ENCODE measurements around the gene COBLL1. TPM values are rescaled to one million over a fixed set of nuclear protein-coding genes. Genes with fewer than 3 reads are reported as not detected.

Gene COBLL1
- total and polyA plus RNA-seq, 11 donors = 4.0 to 36.9 (median 16.2) TPM

GRCh38 chr2:164824872-164825271 lies 16.8 kb downstream of the COBLL1 start:
- Histone ChIP-seq H3K27me3 (no peaks in the 10 kb centered on the region), H3K9me3 (no peaks in the 10 kb centered on the region), H3K36me3 (no peaks in the 10 kb centered on the region), H3K4me1 (peaks cover 0 to 46% (median 20%) of the 10 kb centered on the region in 12 donors), H3K4me3 (no peak overlapping the region), H3K27ac (no peak overlapping the region)
- TF ChIP-seq CTCF (IDR thresholded peaks at IDR 0.05) (no peak), POLR2A (IDR thresholded peaks at IDR 0.05) (no peak)
- DNase-seq = no peak
- no peak for ATAC-seq
- intact Hi-C loops (cut with DNase I) = no loop called here

GRCh38 chr2:164823126-164823525 lies 18.5 kb downstream of the COBLL1 start:
- no peak for DNase-seq
- 92 to 96% (median 95%) methylated on average over 5 of the region's 5 CpGs for whole genome bisulfite sequencing, 4 donors
- no peak for TF ChIP-seq POLR2A (IDR thresholded peaks at IDR 0.05)
- no peak for TF ChIP-seq CTCF (IDR thresholded peaks at IDR 0.05)
- Histone ChIP-seq H3K9me3 (no peaks in the 10 kb centered on the region), H3K4me3 (no peak overlapping the region), H3K27ac (no peak overlapping the region), H3K27me3 (no peaks in the 10 kb centered on the region), H3K36me3 (no peaks in the 10 kb centered on the region), H3K4me1 (peaks cover 0 to 32% (median 19%) of the 10 kb centered on the region in 12 donors)
- intact Hi-C loops (cut with DNase I) = no loop called here
- no peak for ATAC-seq

- TF ChIP-seq CTCF (IDR thresholded peaks at IDR 0.05) = no peak
- no peak for TF ChIP-seq POLR2A (IDR thresholded peaks at IDR 0.05)
- Histone ChIP-seq H3K27me3 (no peaks in the 10 kb centered on the region), H3K9me3 (no peaks in the 10 kb centered on the region), H3K4me3 (no peak overlapping the region), H3K36me3 (no peaks in the 10 kb centered on the region), H3K4me1 (peaks cover 0 to 30% (median 12%) of the 10 kb centered on the region in 12 donors), H3K27ac (no peak overlapping the region)
- 65 to 81% (median 74%) methylated on average over 4 of the region's 4 CpGs for WGBS, 4 donors
- DNase-seq = no peak
- intact Hi-C loops (cut with DNase I) = no loop called here
- no peak for ATAC-seq
Observed at GRCh38 chr2:164821338-164821737, 20.3 kb downstream of the COBLL1 start.

- TF ChIP-seq CTCF (IDR thresholded peaks at IDR 0.05) = no peak
- no peak for TF ChIP-seq POLR2A (IDR thresholded peaks at IDR 0.05)
- Histone ChIP-seq H3K4me1 (peaks cover 0 to 40% (median 9%) of the 10 kb centered on the region in 12 donors), H3K27ac (no peak overlapping the region), H3K36me3 (no peaks in the 10 kb centered on the region), H3K4me3 (no peak overlapping the region), H3K27me3 (no peaks in the 10 kb centered on the region), H3K9me3 (no peaks in the 10 kb centered on the region)
- WGBS, 4 donors = 92 to 96% (median 94%) methylated on average over 14 of the region's 14 CpGs
- ATAC-seq (no peak), DNase-seq (no peak)
- intact Hi-C loops (cut with DNase I) = no loop called here
Observed at GRCh38 chr2:164818149-164819136, 23.2 kb downstream of the COBLL1 start.

Measured in heart left ventricle (tissue), 16 donors.